KMS-11 (cell line): ENCODE measurements around the gene DNAH10.

Experiments
- H2AFZ ChIP-seq: fragments of 200-600 bp; sonication (generic); 2 replicates; pipeline ENCODE4 v1.6.1; 2016; ENCODE audit warnings: antibody characterized with exemption, mixed run types, low read depth
- H3K27ac ChIP-seq: fragments of 200-600 bp; sonication (generic); 2 replicates; pipeline ENCODE4 v1.6.1; 2016; ENCODE audit warnings: mild to moderate bottlenecking, mixed run types
- H3K27me3 ChIP-seq: fragments of 200-600 bp; sonication (generic); 2 replicates; pipeline ENCODE4 v1.6.1; 2017; ENCODE audit warnings: mild to moderate bottlenecking, low read depth, mixed run types, moderate library complexity; ENCODE audit not compliant: insufficient read depth
- H3K36me3 ChIP-seq: fragments of 200-600 bp; sonication (generic); 2 replicates; pipeline ENCODE4 v1.6.1; 2017; ENCODE audit warnings: mild to moderate bottlenecking, mixed run types; ENCODE audit not compliant: insufficient read depth
- H3K4me1 ChIP-seq: fragments of 200-600 bp; sonication (generic); 2 replicates; pipeline ENCODE4 v1.6.1; 2016; ENCODE audit warnings: mild to moderate bottlenecking, low read depth, mixed run types; ENCODE audit not compliant: poor library complexity, severe bottlenecking
- H3K4me2 ChIP-seq: fragments of 200-600 bp; sonication (generic); 2 replicates; pipeline ENCODE4 v1.7.0; 2016; ENCODE audit warnings: mild to moderate bottlenecking, mixed run types
- H3K4me3 ChIP-seq: fragments of 200-600 bp; sonication (generic); IDR thresholded peaks from 2 replicates; pipeline ENCODE4 v1.6.1; 2017; ENCODE audit warnings: low read depth, low read length, mixed read lengths; ENCODE audit not compliant: insufficient read depth
- H3K79me2 ChIP-seq: fragments of 200-600 bp; sonication (generic); 2 replicates; pipeline ENCODE4 v1.6.1; 2016; ENCODE audit warnings: low read depth, mixed run types; ENCODE audit not compliant: insufficient read depth
- H3K9ac ChIP-seq: fragments of 200-600 bp; sonication (generic); 2 replicates; pipeline ENCODE4 v1.6.1; 2016; ENCODE audit warnings: mild to moderate bottlenecking, mixed run types
- H4K20me1 ChIP-seq: fragments of 200-600 bp; sonication (generic); 2 replicates; pipeline ENCODE4 v1.6.1; 2016; ENCODE audit warnings: mild to moderate bottlenecking, mixed run types; ENCODE audit not compliant: insufficient read depth
- CTCF ChIP-seq: fragments of 200-600 bp; sonication (generic); conservative IDR thresholded peaks from 2 replicates; pipeline ENCODE4 v1.6.1; 2017; ENCODE audit warnings: low read depth, mild to moderate bottlenecking, antibody characterized with exemption, low read length, moderate library complexity, mixed read lengths

The DNAH10 gene

DNA sequence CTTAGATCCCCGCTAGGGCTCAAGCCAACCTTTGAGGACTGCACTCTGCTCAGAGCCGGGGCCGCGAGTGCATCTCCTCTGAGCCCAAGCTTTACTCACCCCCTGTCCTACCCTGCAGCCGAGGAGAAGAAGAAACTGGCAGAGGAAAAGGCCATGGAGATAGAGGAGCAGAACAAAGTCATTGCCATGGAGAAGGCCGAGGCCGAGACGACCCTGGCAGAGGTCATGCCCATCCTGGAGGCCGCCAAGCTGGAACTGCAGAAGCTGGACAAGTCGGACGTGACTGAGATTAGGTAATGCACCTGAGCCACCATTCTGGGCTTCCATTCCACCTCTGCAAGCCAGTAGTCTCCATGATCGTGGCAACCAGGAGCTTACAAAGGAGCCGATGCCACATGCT lies 140.7 kb downstream of the DNAH10 start:
- Histone ChIP-seq H3K27me3 (no peaks in the 10 kb centered on the region), H3K4me1 (no peaks in the 10 kb centered on the region), H3K9ac (no peak overlapping the region), H3K79me2 (no peaks in the 10 kb centered on the region), H3K27ac (no peak overlapping the region), H2AFZ (no peak overlapping the region), H3K4me3 (no peak overlapping the region), H4K20me1 (no peaks in the 10 kb centered on the region), H3K4me2 (no peak overlapping the region), H3K36me3 (no peaks in the 10 kb centered on the region)
- no peak for TF ChIP-seq CTCF

DNA sequence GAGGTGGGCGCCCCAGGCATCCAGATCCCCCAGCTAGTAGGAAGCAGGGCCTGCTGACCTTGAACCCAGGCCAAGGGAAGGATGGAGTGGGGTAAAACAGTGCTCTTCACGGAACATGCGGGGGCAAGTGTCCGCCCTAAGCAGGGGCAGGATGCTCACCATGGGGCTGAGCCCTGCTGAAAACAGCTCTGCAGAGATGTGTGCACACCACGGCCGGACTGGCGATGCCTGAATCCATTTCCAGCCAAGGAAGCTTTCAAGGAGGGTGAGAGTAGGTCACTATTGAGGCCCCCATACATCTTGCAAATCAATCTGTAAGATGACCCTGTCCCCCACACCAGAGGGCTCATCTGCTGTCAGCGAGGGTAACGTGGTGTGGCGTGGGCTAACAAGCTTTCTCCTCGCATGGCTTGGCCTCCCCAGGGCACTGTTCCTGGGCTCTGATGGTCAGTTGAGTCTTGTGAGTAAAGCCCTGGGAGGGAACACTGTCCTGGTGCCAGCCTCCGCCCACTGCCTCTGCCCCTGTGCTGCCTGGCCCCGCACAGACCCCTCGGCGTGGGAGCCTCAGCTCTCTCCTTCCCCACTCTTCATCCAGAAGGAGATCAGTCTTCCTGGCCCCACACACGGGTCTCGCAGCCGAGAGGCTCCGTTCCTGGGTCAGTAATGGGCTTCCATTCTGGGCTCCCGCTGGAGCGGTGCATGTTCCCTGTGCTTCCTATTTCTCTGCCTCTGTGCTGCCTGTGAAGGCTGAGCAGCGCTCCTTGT lies 141.4 kb downstream of the DNAH10 start:
- Histone ChIP-seq H4K20me1 (no peaks in the 10 kb centered on the region), H3K27ac (no peak overlapping the region), H3K4me1 (no peaks in the 10 kb centered on the region), H3K9ac (no peak overlapping the region), H3K4me2 (no peak overlapping the region), H2AFZ (no peak overlapping the region), H3K36me3 (no peaks in the 10 kb centered on the region), H3K4me3 (no peak overlapping the region), H3K79me2 (no peaks in the 10 kb centered on the region), H3K27me3 (no peaks in the 10 kb centered on the region)
- TF ChIP-seq CTCF = no peak

DNA sequence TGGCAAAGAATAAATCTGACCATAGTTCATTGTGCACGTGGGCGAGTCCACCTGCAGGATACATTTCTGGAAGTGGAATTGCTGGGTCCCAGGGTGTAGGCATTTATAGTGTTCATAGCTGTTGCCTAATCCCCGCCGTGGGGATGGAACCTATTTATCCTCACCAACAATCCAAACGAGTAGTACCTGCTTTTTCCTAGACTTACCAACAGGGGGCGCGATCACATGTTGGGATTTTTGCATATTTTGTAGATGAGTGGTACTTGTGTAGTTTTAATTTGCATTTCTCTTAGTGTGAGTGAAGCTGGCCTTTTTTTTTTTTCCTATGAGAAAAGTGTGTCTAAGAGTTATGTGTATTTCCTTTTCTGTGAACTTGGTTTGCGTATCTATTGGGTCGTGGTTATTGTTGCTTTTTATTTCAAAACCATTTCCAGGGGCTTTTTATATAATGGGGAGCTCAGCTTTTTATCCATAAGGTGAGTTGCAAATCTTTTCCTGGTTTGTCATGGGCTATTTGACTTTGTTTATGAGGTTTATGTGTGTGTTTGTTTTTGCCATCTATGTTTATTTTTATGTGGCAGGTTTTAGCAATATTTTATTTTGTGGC lies 143.3 kb downstream of the DNAH10 start:
- no peaks in the 10 kb centered on the region for H3K4me1 ChIP-seq
- H3K9ac ChIP-seq = no peak overlapping the region
- no peaks in the 10 kb centered on the region for H4K20me1 ChIP-seq
- no peak overlapping the region for H2AFZ ChIP-seq
- H3K27ac ChIP-seq = no peak overlapping the region
- peak; percentile 89 for TF ChIP-seq CTCF
- H3K27me3 ChIP-seq = no peaks in the 10 kb centered on the region
- H3K79me2 ChIP-seq = no peaks in the 10 kb centered on the region
- no peaks in the 10 kb centered on the region for H3K36me3 ChIP-seq
- H3K4me3 ChIP-seq = no peak overlapping the region
- H3K4me2 ChIP-seq = no peak overlapping the region

DNA sequence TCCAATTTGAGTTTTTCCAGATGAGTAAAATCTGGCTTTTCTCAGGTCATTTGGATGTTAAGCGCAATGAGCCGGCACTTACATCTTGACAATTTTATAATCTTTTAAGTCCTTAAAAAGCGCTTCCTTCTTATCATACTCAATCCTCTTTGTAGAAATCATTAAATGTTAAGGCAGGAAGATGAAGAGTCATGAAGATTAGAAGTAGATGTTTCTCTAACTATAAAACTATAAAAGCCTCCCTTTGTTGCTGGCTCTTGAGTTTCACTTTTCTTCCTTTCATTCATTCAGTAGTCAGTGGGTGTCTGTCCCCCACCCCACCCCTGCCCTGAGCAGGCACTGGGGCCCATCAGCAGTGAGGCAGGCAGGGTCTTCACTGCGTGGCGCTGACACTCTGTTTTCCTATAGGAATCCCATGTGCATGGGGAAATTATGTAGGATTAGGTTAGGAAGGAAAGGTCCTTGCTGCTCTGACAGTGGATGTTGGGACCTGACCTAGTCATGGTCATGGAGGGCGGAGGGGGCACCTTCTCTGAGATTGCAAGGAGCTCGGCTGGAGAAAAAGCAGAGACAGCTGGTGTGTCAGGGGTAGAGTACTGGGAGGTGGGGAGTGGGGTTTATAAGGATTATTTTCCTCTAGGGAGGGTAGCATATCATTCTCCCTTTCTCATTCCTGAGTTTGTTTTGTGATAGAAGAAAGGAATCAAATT lies 144.8 kb downstream of the DNAH10 start:
- Histone ChIP-seq H3K4me3 (no peak overlapping the region), H3K27ac (no peak overlapping the region), H3K4me2 (no peak overlapping the region)

More for the DNA sequence above, 144.8 kb downstream of the DNAH10 start:
- no peaks in the 10 kb centered on the region for H3K27me3 ChIP-seq
- H3K79me2 ChIP-seq = no peaks in the 10 kb centered on the region
- no peaks in the 10 kb centered on the region for H3K36me3 ChIP-seq
- H2AFZ ChIP-seq = no peak overlapping the region
- no peak overlapping the region for H3K9ac ChIP-seq
- no peak for TF ChIP-seq CTCF
- no peaks in the 10 kb centered on the region for H3K4me1 ChIP-seq
- no peaks in the 10 kb centered on the region for H4K20me1 ChIP-seq
